ENCODE results near the gene AGBL1.
A peak's percentile ranks its signal among the peaks of the same experiment; 100 is the strongest.

AGBL1 gene

GRCh38 chr15:86751116-86751515 is 671.4 kb downstream of the AGBL1 start:
- no peak for DNase-seq

DNA sequence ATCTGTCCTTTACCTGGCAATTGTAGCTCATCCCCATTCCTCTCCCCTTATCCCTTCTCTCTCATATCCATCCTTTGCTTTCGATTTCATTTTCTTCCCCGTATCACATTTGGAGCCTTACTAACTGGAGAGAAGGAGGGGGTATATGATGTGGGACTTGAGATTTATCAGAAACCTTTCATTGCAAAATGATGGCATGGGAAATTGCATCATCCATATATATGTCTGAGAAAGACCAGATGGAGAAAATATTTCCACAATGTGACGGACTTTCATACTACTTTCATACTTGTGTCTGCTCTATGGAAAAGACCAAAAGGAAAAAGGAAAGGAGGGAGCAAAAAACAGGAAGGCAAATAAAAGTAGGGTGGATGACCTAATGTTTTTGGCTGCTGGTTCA is 675.2 kb downstream of the AGBL1 start:
- DNase-seq: no peak

DNA sequence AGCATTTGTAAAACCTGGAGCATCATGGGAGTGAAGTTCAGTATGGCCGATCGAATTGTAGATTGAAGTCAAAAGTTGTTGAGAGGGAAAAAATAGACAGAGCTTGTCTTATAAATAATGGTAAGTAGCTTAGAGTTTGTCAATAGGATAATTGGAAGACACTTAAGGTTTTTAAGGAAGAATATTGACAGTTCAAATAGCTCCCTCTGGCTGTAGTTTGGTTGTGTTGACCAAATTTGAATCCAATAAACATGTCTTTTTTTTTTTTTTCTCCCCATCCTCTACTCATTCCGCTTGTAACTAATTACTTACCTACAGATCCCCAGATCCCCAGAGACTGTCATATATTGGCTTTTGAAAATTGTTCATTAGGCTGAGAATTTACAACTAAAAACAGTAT is 677.0 kb downstream of the AGBL1 start:
- no peak for DNase-seq

- DNase-seq: no peak
Observed at GRCh38 chr15:86759800-86760523, 680.3 kb downstream of the AGBL1 start.

DNA sequence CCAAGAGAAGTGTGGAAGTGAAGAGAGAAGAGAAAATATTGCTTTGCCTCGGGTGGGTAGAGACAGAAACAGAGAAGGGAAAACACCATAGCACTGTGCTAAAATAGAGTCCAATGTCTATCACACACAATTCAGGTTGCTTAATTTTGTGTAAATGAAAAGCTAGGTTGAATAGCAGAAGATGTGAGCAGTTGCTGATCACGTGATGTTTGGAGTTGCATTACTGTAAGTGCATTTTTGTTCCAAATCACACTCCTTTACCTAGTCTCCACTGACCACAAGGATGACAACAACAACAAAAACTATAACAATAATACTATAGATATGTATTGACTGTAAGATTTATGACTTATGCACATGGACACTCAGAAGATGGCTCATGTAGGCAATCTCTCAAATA is 683.2 kb downstream of the AGBL1 start:
- no peak for DNase-seq

GRCh38 chr15:86764021-86764420 is 684.4 kb downstream of the AGBL1 start:
- no peak for DNase-seq

DNA sequence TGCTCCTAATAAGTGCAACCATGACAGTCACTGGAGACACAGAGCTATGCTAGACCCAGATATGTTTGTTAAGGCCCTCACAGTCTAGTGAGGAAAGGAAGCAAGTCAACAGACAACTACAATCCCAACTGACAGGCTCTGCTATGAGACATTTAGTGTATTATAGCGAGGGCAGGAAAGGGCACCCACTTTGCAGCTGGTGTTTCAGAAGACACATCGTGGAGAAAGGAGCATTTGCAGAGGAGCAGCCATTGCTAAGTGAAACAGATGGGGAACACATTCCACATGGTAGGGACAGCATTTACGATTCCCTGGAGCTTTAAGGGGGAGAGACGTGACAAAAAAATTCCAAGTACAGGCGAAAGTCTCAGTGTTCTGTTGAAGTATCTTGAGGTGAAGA is 685.6 kb downstream of the AGBL1 start:
- DNase-seq: no peak

GRCh38 chr15:86772369-86773059 is 692.8 kb downstream of the AGBL1 start:
- DNase-seq: no peak

DNA sequence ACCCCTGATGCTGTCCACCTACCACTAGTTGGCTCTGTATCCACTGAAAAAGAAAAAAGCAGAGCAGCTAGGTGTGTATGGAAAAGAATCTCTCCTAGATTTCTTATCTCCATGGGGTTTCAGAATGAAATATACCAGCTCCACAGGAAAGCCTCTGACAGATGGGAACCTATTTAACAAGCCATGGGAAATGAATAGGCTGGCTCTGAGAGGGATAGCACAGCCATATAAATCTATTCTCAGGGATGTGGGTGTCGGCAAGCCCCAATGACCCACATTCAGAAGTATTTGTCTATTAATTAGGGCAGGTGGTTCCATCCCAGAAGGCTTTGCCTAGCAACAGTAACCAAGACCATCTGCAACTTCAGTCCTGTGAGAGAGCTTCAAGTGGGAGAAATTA is 694.1 kb downstream of the AGBL1 start:
- peak; percentile 67 for DNase-seq

GRCh38 chr15:86776145-86776544 is 696.5 kb downstream of the AGBL1 start:
- DNase-seq: no peak

DNA sequence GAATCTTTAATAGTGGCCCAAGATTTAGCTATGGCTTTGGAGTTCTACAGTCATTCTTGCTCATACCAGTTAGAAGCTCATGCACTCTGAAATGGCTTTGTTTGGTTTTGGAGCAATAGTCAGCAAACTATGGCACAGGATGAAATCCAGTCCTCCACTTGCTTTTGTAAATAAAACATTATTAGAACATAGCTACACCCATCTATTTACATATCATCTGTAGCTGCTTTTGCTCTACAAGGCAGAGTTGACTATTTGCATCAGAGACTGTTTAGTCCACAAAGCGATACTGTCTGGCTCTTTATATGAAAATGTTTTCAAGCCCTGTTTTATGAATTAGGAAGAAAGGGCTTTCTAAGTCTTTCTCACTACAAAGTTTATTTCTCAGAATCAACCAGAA is 716.9 kb downstream of the AGBL1 start:
- no peak for DNase-seq

DNA sequence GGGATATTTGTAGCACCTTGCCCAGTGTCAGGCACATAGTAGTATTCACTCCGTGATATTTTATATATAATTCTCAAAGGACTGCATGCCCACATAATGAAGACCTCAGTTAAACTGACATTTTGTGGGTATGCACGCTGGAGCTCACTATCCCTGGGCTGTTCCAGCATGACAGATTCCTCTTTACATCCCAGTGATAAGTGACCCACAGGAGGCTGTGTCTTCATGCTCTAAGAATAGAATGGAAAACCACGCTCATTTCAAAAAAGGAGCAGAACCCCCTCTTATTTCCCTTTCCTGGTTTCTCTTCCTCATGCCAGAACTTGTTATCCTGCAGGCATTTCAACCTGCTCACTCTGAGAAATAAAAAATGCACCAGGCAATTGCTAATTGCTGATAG is 717.5 kb downstream of the AGBL1 start:
- DNase-seq: no peak

GRCh38 chr15:86799226-86799625 is 719.6 kb downstream of the AGBL1 start:
- DNase-seq: no peak

- no peak for DNase-seq
Observed at GRCh38 chr15:86802244-86802643, 722.6 kb downstream of the AGBL1 start.

- no peak for DNase-seq
Observed at GRCh38 chr15:86804406-86804805, 724.7 kb downstream of the AGBL1 start.

- DNase-seq: no peak
Observed at GRCh38 chr15:86810329-86810728, 730.7 kb downstream of the AGBL1 start.

GRCh38 chr15:86813892-86814291 is 734.2 kb downstream of the AGBL1 start:
- DNase-seq: no peak

DNA sequence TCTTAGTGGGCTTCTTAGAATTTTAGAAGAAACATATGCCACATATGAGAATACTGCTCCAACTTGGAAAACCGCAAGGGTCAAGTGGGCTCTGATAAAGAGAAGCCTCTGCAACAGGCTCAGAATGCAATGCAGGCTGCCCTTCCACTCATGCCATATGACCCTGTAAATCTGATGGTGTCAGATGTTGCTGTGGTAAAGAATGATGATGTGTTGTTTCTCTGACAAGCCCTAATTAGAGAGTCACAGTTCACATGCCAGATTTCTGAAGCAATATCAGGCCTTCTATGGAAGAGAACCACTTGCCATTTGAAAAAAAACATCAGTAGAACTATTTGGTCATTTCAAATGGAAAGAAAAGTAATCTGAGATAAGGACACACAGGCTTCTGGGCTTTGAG is 749.6 kb downstream of the AGBL1 start:
- no peak for DNase-seq

GRCh38 chr15:86830304-86830703 is 750.6 kb downstream of the AGBL1 start:
- DNase-seq: no peak

DNA sequence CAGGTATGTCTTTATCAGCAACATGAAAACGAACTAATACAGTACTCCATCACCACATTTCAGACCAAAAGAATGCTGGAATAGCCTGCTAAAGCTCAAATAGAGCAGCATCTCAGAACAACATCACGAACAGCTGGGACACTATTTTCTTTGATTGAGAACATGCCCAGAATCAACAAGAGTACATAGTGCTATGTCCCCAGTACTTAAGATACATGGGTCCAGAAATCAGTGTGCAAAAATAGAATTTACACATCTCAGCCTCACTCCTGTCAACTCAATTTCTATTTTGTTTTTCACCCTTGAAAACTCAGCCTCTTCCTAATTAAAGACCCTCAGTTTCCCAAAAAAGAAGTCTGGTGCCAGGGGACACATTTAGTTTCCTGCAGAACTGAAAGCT is 753.9 kb downstream of the AGBL1 start:
- no peak for DNase-seq

DNA sequence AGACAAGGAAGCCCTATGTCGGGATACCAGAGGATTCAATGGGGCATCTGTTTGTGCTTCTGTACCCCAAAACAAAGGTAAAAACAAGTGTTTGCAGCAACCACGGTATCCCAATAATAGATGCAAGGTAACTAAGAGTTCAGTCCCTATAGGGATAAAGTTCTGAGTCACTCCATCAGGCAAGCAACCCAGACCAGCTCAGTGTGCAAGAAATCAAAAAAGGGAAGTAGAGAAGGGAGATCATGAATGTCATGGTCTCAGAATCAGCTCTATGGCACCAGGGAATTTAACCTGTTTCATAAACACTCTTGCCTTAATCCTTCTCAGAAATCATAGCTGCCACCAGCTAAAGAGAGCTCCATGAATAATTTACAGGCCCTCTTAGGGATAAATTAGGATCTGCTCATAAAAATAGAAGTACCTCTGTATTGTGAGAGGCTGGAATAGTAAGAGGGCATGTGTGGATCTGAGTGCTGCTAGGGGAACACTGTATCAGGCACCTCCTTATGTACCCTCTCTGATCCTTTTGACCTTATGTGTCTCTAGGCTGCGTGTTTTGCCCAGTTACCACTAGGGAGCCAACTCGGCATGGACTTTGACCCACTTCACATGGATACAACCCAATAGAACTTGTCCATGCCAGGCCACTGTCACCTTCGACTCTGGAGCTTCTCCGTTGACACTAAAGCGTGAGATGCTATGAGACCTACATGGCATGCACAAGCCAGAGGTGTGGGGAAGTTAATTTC is 754.6 kb downstream of the AGBL1 start:
- no peak for DNase-seq

DNA sequence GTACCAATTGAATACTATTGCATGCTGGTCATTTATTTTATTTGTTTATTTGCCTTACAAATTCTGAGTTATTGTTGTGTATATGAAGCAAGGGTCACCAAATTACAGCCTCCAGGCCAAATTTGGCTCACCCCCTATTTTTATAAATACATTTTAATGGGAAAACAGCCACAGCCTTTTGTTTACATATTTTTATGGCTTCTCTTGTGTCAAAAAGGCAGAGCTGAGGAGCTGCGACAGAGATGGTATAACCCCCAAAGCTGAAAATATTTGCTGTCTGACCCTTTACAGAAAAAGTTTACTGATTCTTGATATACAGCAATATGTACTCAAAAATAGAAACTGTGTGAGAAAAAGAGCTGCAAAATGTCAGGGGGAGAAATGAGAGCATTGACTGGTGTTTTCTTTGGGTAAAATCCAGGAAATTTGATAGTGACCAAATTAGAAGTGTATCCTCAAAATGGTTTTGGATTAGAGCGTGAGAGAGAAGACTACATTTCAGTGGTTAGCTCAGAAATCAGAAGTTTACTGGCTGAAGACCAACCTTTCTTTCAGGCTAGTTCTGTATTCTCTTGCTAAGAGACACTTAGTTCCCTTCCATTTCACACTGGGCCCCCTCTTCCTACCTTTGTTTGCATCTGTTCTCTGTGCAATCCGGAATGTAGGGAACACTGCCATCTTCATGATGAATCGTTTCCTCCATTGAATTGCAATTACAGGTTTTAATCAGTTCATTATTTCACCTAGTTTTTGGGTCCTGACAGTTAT is 757.8 kb downstream of the AGBL1 start:
- no peak for DNase-seq

- no peak for DNase-seq
Observed at GRCh38 chr15:86839502-86839901, 759.8 kb downstream of the AGBL1 start.
